Smooth muscle cell of the brain vasculature (primary cell): ENCODE measurements around the gene PRPF19.

Experiments
- DNase-seq: peaks from one replicate; pipeline ENCODE4 v3.0.0-alpha.2; 2012; ENCODE audit warnings: low read depth, low spot score

The PRPF19 gene

DNA sequence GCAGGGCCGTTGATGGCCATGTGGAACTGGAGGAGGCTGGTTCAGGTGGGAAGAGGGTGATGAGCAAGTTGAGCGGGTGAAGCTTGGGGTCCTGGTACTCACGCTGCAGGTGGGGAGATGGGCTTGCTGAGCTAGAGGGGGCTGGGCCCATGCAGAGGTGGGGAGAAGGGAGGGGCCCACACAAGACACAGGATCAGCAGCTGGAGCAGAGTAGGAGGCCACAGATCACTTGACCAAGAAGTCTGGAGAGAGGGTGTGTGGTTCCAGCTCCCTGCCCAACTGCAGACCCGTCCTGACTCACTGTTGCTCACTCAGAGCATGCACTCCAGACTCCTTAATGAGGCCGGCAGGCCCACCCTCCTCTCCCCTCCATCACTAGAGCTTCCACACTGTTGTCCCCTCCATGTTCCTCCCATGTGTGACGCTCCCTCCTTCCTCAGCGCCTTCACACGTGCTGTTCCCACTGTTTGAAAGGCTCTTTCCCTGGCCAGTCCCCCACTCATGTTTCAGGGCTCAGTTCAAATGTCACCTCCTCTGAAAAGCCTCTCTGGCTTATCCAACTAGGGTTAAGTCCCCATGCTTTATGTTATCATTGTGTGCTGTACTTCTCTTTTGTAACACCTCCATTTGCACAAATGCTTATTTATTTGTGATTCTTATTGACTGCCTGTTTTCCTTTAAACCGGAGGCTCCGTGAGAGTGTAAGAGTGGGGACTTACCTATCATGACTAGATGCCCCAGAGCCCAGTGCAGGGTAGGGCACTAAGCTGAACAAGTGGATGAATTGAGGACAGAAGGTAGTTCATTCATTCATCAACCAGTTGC lies 62.1 kb downstream of the PRPF19 start:
- DNase-seq = no peak

DNA sequence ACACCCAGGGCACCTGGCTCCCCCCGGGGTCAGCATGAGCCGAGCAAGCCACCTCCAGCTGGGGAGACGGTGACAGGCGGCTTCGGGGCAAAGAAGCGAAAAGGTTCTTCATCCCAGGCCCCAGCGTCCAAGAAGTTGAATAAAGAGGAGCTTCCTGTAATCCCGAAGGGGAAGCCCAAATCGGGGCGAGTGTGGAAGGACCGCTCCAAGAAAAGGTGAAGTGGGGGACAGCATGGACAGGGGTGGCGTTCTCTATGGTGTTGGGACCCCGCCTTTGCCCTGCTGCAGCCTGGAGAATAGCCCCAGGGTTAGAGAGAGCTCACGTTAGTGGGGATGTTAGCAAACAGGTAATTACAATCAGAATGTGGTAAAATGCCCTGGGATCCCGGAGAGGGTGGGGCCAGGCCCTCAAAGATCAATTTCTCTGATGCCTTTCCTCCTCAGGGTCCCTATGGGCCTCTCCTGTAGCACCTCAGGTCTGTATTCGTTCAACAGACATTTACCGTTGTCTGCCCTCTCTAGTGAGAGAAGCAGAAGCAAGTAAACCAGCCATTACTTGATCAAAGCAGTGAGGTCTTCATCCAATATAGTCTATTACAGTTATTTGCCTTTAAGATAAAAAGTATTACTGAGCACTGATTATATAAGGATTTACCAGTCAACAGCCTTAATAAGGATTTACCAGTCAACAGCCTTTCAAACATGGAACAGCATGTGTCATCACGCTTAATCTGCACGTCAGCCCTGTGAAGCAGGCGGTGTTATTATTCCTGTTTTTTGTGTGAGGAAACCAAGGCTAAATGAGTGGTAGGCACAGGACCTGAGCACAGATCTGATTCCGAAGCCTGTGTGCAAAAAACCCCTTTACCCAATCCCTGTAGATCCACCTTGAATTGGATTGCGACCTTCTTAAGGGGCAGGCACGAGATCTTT lies 63.5 kb downstream of the PRPF19 start:
- DNase-seq = no peak

GRCh38 chr11:60841797-60842667 lies 64.4 kb downstream of the PRPF19 start, which contains the start of gene CCDC86:
Gene CCDC86 (plus strand): TSS chr11:60842113. CDS start chr11:60842125, 12 bp downstream.
- DNase-seq = peak; percentile 90
